Choroid plexus epithelial cell (primary cell): ENCODE results near the gene SLC38A10.

ENCODE experiments used
- DNase-seq: peaks from one replicate; pipeline ENCODE4 v3.0.0-alpha.2; 2010; ENCODE audit warnings: low read depth
- H3K4me3 ChIP-seq: 2 replicates; pipeline ENCODE4 v1.5.1; 2011; ENCODE audit warnings: low read depth, mild to moderate bottlenecking, control low read depth, low read length, moderate library complexity
- CTCF ChIP-seq: conservative IDR thresholded peaks from 2 replicates; pipeline ENCODE4 v1.5.1; 2011; ENCODE audit warnings: low read depth, mild to moderate bottlenecking, control low read depth, inconsistent platforms, low read length, moderate library complexity

The SLC38A10 gene

GRCh38 chr17:81218459-81218858, 76.6 kb downstream of the SLC38A10 start:
- TF ChIP-seq CTCF, result no peak
- no peak for DNase-seq
- no peak overlapping the region for H3K4me3 ChIP-seq

GRCh38 chr17:81217491-81217890, 77.6 kb downstream of the SLC38A10 start:
- no peak overlapping the region for H3K4me3 ChIP-seq
- no peak for DNase-seq
- TF ChIP-seq CTCF, result no peak

GRCh38 chr17:81213978-81214377, 81.1 kb downstream of the SLC38A10 start:
- TF ChIP-seq CTCF, result no peak
- no peak overlapping the region for H3K4me3 ChIP-seq
- no peak for DNase-seq

- no peak for DNase-seq
- TF ChIP-seq CTCF, result no peak
- no peak overlapping the region for H3K4me3 ChIP-seq
Measured at GRCh38 chr17:81212365-81212764, 82.7 kb downstream of the SLC38A10 start.

- no peak overlapping the region for H3K4me3 ChIP-seq
- peak; percentile 42 for DNase-seq
- TF ChIP-seq CTCF, result peak; percentile 2
Measured at GRCh38 chr17:81210868-81211267, 84.2 kb downstream of the SLC38A10 start.

- no peak for TF ChIP-seq CTCF
- no peak for DNase-seq
- no peak overlapping the region for H3K4me3 ChIP-seq
Measured at GRCh38 chr17:81210466-81210865, 84.6 kb downstream of the SLC38A10 start.

- H3K4me3 ChIP-seq, result no peak overlapping the region
- DNase-seq, result no peak
- no peak for TF ChIP-seq CTCF
Measured at GRCh38 chr17:81209141-81209540, 86.0 kb downstream of the SLC38A10 start.
